HG03060 (cell line): ENCODE measurements around the gene RBKS.
"Not testable (repeated sequence)": the region's sequence is repeated elsewhere in the genome, so short reads cannot be mapped to it uniquely, and the experiment has no call there.

ENCODE experiments used
- ATAC-seq: cut with Tn5 transposase; IDR thresholded peaks from one replicate; pipeline ENCODE4 v1.9.1; 2021; ENCODE audit warnings: low read depth, moderate number of reproducible peaks; ENCODE audit not compliant: unreplicated experiment

Gene RBKS

GRCh38 chr2:27771548-27772335, 118.4 kb downstream of the RBKS start, which contains the start of gene MRPL33:
Gene MRPL33 (plus strand): TSS chr2:27771719. CDS start chr2:27771778, 59 bp downstream.
- ATAC-seq: peak; percentile 64

- ATAC-seq: no peak
These were observed 119.0 kb downstream of the RBKS start for GRCh38 chr2:27771202-27771547.

- ATAC-seq: no peak
These were observed 123.9 kb downstream of the RBKS start for GRCh38 chr2:27766287-27766661.

GRCh38 chr2:27765621-27766286, 124.4 kb downstream of the RBKS start:
- ATAC-seq: no peak

DNA sequence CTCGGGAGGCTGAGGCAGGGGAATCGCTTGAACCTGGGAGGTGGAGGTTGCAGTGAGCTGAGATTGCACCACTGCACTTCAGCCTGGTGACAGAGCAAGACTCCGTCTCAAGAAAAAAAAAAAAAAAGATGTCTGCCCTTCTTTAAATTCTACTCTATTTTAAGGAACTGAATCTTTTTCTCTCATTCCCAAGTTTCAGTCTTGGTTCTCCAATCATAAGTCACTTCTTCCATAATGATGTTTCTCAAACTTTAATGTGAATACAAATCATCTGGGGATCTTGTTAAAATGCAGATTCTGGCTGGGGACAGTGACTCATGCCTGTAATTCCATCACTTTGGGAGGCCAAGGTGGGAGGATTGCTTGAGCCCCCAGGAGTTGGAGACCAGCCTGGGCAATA, 125.7 kb downstream of the RBKS start:
- not testable (repeated sequence) for ATAC-seq

DNA sequence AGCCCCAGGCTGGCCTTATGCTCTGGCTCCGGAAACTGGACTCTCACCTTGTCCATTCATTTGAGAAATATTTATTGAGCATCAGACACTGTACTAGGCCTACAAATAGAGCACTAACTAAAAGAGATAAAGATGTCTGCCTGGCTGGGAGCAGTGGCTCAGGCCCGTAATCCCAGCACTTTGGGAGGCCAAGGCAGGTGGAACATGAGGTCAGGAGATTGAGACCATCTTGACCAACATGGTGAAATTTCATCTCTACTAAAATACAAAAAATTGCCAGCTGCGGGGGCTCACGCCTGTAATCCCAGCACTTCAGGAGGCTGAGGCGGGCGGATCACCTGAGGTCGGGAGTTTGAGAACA, 126.3 kb downstream of the RBKS start:
- no peak for ATAC-seq

- no peak for ATAC-seq
These were observed 127.0 kb downstream of the RBKS start for GRCh38 chr2:27762951-27763906.

DNA sequence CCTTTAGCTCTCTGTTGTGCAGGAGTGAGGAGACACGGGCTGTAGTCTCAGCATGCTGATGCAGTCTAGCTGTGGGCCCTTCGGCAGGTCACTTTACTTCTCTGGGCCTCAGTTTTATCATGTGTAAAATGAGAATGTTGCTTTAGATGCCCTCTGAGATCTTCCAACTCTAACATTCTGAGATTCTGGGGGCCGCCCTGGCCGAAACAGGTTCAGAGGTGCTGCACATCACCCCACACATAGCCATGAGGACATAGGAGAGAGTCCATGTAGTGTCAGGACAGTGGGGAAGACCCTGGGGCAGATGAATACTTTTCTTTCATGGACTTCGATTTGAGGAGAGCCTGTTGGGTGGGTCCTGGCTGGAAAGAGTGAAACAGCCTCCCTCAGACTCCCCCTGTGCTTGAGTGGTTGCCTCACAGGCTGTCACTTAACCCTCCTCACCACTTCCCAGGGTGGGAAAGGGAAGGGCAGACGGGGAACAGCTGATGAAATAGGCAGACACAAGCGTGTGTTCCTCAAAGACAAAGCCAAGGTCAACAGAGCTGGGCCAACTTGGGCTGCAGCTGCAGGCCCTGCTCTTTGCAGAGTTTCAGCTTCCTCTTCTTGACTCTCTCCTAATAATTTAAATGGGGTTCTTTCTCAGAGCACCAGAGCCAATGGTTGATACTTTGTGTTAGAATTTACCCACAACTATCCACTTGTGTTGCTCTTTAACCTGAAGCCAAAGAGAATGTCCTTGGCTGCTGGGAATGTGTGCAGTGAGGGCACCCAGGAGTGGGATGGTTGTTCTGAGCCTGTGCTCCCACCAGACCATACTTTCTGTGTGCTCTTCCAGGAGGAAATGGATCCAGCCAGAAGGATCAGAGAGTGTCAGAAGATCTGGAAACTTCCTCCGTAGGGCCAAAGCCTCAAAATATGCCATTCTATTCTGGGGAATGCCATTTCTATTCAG, 133.4 kb downstream of the RBKS start:
- ATAC-seq: no peak

DNA sequence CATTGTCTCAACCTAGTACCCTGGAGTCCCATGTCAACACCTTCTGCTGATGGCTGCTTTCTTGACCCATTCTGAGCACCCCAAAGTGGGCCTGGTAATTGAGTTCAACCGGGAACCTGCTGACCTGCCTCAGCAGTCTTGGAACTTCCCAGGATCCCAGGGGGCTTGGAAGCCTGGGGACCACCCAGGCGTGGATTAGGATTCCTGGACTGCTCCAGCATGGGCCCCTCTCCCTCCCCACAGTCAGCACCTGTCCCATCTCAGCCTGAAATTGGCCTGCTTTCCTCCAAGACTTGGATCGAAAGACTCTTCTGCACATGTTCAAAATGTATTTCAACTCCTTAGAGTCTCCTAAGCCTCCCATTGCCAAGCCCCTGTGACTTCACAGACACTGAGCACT, 134.1 kb downstream of the RBKS start:
- no peak for ATAC-seq

DNA sequence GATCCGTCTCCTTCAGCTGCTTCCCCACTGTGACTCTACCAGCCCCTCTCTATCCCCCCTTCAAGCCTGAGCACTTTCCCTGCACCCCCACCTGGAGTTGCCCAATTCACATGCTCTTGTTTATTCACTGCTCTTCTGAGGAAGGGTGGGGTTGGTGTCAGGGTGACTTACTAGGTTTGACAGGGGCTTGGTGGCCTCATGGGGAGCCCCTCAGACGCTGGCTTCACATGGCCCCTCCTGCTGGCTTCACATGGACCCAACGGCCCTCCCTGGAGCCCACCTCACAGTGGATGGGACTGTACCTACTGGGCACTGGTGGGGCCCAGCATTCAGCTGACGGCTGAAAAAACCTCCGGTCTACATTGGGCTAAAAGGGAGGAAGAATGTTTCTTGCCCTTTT, 135.4 kb downstream of the RBKS start:
- ATAC-seq: no peak

- no peak for ATAC-seq
These were observed 136.0 kb downstream of the RBKS start for GRCh38 chr2:27754138-27754588.

DNA sequence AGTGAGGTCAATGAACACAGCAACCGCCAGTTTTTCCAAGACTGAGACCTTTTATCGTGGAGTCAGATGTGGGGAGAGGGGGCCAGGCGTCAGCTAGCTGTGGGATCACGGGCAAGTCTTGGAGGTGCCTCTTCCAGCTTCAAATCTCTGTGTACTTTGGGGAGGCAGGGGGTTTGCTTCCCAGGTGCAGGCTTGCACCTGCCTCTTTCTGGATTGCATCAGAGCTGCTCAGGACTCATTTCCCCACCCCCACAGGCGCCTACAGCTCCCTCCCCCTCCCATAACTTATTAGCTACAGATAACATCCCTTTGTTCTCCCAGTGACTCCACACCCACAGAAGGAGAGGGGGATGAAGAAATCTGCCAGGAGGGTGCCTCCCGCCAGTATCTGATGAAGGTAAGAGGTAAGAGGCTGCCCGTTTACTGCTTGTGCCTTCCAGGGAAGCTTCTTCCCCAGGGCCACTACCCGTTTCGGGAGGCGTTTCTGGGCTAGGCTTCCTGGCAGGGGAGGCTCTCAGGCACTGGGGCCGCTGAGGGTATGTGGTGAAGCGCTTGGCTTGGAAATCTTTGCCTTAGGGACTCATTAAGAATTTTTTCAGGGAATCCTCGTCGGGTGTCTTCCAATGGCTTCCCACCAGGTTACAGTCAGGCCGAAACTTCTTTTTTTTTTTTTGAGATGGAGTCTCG, 137.5 kb downstream of the RBKS start:
- no peak for ATAC-seq

GRCh38 chr2:27751377-27751776, 138.8 kb downstream of the RBKS start:
- no peak for ATAC-seq

DNA sequence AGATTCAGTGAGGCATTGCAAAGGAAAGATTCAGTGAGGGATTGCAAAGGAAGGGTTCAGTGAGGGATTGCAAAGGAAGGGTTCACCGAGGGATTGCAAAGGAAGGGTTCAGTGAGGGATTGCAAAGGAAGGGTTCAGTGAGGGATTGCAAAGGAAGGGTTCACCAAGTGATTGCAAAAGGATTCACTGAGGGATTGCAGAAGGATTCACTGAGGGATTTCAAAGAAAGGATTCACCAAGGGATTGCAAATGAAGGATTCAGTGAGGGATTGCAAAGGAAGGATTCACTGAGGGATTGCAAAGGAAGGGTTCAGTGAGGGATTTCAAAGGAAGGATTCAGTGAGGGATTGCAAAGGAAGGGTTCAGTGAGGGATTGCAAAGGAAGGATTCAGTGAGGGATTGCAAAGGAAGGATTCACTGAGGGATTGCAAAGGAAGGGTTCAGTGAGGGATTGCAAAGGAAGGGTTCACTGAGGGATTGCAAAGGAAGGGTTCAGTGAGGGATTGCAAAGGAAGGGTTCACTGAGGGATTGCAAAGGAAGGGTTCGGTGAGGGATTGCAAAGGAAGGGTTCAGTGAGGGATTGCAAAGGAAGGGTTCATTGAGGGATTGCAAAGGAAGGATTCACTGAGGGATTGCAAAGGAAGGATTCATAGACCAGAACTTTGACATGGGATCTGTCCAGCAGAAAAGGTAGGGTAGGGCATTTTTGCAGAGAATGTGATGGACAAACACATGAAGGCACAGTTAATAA, 141.2 kb downstream of the RBKS start:
- not testable (repeated sequence) for ATAC-seq

GRCh38 chr2:27747827-27748352, 142.3 kb downstream of the RBKS start:
- ATAC-seq: no peak

GRCh38 chr2:27746325-27746724, 143.9 kb downstream of the RBKS start:
- ATAC-seq: no peak

GRCh38 chr2:27745494-27745893, 144.7 kb downstream of the RBKS start:
- not testable (repeated sequence) for ATAC-seq

DNA sequence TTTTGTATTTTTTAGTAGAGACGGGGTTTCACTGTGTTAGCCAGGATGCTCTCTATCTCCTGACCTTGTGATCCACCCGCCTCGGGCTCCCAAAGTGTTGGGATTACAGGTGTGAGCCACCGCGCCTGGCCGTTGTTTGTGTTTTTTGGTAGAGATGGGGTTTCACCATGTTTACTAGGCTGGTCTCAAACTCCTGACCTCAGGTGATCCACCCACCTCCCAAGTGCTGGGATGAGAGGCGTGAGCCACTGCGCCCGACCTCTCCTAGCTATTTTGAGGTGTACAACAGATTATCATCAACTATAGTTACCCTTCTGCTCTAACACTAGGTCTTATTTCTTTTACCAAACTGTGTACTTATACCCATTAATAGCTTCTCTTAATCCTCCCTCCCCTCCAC, 147.6 kb downstream of the RBKS start:
- ATAC-seq: no peak
